ENCODE data around the gene ACOT7.
"Not testable (repeated sequence)": the region's sequence is repeated elsewhere in the genome, so short reads cannot be mapped to it uniquely, and the experiment has no call there.

The ACOT7 gene

GRCh38 chr1:6395781-6396244 is 2.2 kb upstream of the ACOT7 start:
- not testable (repeated sequence) for DNase-seq

- not testable (repeated sequence) for DNase-seq
Observed at GRCh38 chr1:6395130-6395529, 1.6 kb upstream of the ACOT7 start.

- no peak for DNase-seq
Observed at GRCh38 chr1:6392809-6393399, 663 bp downstream of the ACOT7 start.

- DNase-seq, result no peak
Observed at GRCh38 chr1:6391951-6392808, 1.4 kb downstream of the ACOT7 start.

GRCh38 chr1:6389971-6390370 is 3.6 kb downstream of the ACOT7 start:
- no peak for DNase-seq

- no peak for DNase-seq
Observed at GRCh38 chr1:6386371-6386949, 7.1 kb downstream of the ACOT7 start.

GRCh38 chr1:6385488-6386191 is 7.9 kb downstream of the ACOT7 start:
- DNase-seq, result no peak

GRCh38 chr1:6384962-6385361 is 8.6 kb downstream of the ACOT7 start:
- no peak for DNase-seq

- no peak for DNase-seq
Observed at GRCh38 chr1:6384135-6384534, 9.4 kb downstream of the ACOT7 start.

GRCh38 chr1:6380037-6380436 is 13.5 kb downstream of the ACOT7 start:
- DNase-seq, result no peak

- no peak for DNase-seq
Observed at GRCh38 chr1:6378096-6378746, 15.3 kb downstream of the ACOT7 start.

GRCh38 chr1:6373961-6374720 is 19.4 kb downstream of the ACOT7 start:
- DNase-seq, result no peak

- DNase-seq, result not testable (repeated sequence)
Observed at GRCh38 chr1:6372236-6372635, 21.3 kb downstream of the ACOT7 start.

- DNase-seq, result no peak
Observed at GRCh38 chr1:6370006-6370405, 23.6 kb downstream of the ACOT7 start.

- DNase-seq, result no peak
Observed at GRCh38 chr1:6367381-6368012, 26.1 kb downstream of the ACOT7 start.

- DNase-seq, result peak; percentile 43
Observed at GRCh38 chr1:6365047-6365446, 28.5 kb downstream of the ACOT7 start.

- DNase-seq, result peak; percentile 19
Observed at GRCh38 chr1:6363085-6363884, 30.3 kb downstream of the ACOT7 start.

- no peak for DNase-seq
Observed at GRCh38 chr1:6361124-6361775, 32.3 kb downstream of the ACOT7 start.

GRCh38 chr1:6360517-6361070 is 33.0 kb downstream of the ACOT7 start:
- no peak for DNase-seq

- no peak for DNase-seq
Observed at GRCh38 chr1:6360117-6360496, 33.5 kb downstream of the ACOT7 start.

All from stimulated activated CD4-positive, alpha-beta T cell treated with anti-CD3 and anti-CD28 coated beads, Interleukin-4, amount 100 ng/mL, for 24 hours (primary cell).